Smooth muscle cell (in vitro differentiated cells): ENCODE results near the gene AHSG. TPM values are rescaled to one million over a fixed set of nuclear protein-coding genes. Genes with fewer than 3 reads are reported as not detected.

Experiments used
- DNase-seq: peaks from one replicate; lab custom pipeline; 2025; ENCODE audit not compliant: unreplicated experiment; lab: John Stamatoyannopoulos, UW
- H2AFZ ChIP-seq: fragments of 200-600 bp; sonication (generic); 2 replicates; pipeline ENCODE4 v1.6.0; 2016; ENCODE audit warnings: antibody characterized with exemption, low read depth, mild to moderate bottlenecking
- H3F3A ChIP-seq: fragments of 200-600 bp; sonication (generic); 2 replicates; pipeline ENCODE4 v1.6.0; 2017; ENCODE audit warnings: antibody characterized with exemption, low read depth
- H3K27ac ChIP-seq: fragments of 200-600 bp; sonication (generic); 2 replicates; pipeline ENCODE4 v1.5.1; 2016; ENCODE audit warnings: low read depth, mild to moderate bottlenecking
- H3K27me3 ChIP-seq: fragments of 200-600 bp; sonication (generic); 2 replicates; pipeline ENCODE4 v1.6.1; 2016; ENCODE audit warnings: low read depth, mild to moderate bottlenecking
- H3K36me3 ChIP-seq: fragments of 200-600 bp; sonication (generic); 2 replicates; pipeline ENCODE4 v1.5.1; 2016; ENCODE audit warnings: low read depth
- H3K4me1 ChIP-seq: fragments of 200-600 bp; sonication (generic); 2 replicates; pipeline ENCODE4 v1.5.1; 2016; ENCODE audit warnings: low read depth
- H3K4me2 ChIP-seq: fragments of 200-600 bp; sonication (generic); 2 replicates; pipeline ENCODE4 v1.6.0; 2016; ENCODE audit warnings: mild to moderate bottlenecking
- H3K4me3 ChIP-seq: fragments of 200-600 bp; sonication (generic); 2 replicates; pipeline ENCODE4 v1.5.1; 2016; ENCODE audit warnings: mild to moderate bottlenecking
- H3K79me2 ChIP-seq: fragments of 200-600 bp; sonication (generic); 2 replicates; pipeline ENCODE4 v1.6.0; 2016; ENCODE audit warnings: low read depth, mild to moderate bottlenecking
- H3K9ac ChIP-seq: fragments of 200-600 bp; sonication (generic); 2 replicates; pipeline ENCODE4 v1.6.0; 2016; ENCODE audit warnings: low read depth
- H3K9me3 ChIP-seq: fragments of 200-600 bp; sonication (generic); replicated peaks from 2 replicates; pipeline ENCODE4 v1.5.1; 2016; ENCODE audit warnings: low read depth
- H4K20me1 ChIP-seq: fragments of 200-600 bp; sonication (generic); 2 replicates; pipeline ENCODE4 v1.6.0; 2016; ENCODE audit warnings: low read depth
- WGBS: methylation state at CpG from one replicate; pipeline ENCODE4 v1.1.7; 2016; ENCODE audit warnings: low lambda C conversion rate; 5-methylcytosine and 5-hydroxymethylcytosine counted together
- polyA plus RNA-seq: library from polyadenylated mRNA; unstranded; fragments of >200 nt; fragmentation: Nextera tagmentation; extraction: Ambion mirVana; gene quantifications from 2 replicates; pipeline ENCODE4 v1.2.1, GENCODE V29; 2016
- small RNA-seq: library from RNA; depleted of rRNA; stranded (forward); fragments of <200 nt; gene quantifications from one replicate; pipeline ENCODE3, GENCODE V24; 2014
- total RNA-seq: library from RNA; depleted of rRNA; stranded (reverse); fragments of >200 nt; gene quantifications from 2 replicates; pipeline ENCODE4 v1.2.3, GENCODE V29; 2014
- TF ChIP-seq, protein P1 (sequence below): fragments of 200-600 bp; sonication (generic); IDR thresholded peaks from 2 replicates; pipeline ENCODE4 v1.5.1; 2017; ENCODE audit warnings: borderline replicate concordance, mild to moderate bottlenecking, antibody characterized with exemption; ENCODE audit not compliant: insufficient read depth, poor library complexity, severe bottlenecking

The AHSG gene
- total and polyA plus RNA-seq, 2 experiments from 2014 or later: 0.16 to 0.18 TPM

- no peaks in the 10 kb centered on the region for H3K79me2 ChIP-seq
- H3K27me3 ChIP-seq: peaks cover 12% of the 10 kb centered on the region
- no peaks in the 10 kb centered on the region for H3K9me3 ChIP-seq
- H3K4me2 ChIP-seq: no peak overlapping the region
- no peak overlapping the region for H3K9ac ChIP-seq
- DNase-seq: no peak
- H3K4me1 ChIP-seq: peaks cover 6% of the 10 kb centered on the region
- WGBS: 69% methylated on average over 6 of the region's 6 CpGs
- no peak overlapping the region for H3K27ac ChIP-seq
- no peaks in the 10 kb centered on the region for H4K20me1 ChIP-seq
- H3K4me3 ChIP-seq: no peak overlapping the region
- H3F3A ChIP-seq: no peaks in the 10 kb centered on the region
- TF ChIP-seq, protein P1, sequence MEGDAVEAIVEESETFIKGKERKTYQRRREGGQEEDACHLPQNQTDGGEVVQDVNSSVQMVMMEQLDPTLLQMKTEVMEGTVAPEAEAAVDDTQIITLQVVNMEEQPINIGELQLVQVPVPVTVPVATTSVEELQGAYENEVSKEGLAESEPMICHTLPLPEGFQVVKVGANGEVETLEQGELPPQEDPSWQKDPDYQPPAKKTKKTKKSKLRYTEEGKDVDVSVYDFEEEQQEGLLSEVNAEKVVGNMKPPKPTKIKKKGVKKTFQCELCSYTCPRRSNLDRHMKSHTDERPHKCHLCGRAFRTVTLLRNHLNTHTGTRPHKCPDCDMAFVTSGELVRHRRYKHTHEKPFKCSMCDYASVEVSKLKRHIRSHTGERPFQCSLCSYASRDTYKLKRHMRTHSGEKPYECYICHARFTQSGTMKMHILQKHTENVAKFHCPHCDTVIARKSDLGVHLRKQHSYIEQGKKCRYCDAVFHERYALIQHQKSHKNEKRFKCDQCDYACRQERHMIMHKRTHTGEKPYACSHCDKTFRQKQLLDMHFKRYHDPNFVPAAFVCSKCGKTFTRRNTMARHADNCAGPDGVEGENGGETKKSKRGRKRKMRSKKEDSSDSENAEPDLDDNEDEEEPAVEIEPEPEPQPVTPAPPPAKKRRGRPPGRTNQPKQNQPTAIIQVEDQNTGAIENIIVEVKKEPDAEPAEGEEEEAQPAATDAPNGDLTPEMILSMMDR: no peak
- no peaks in the 10 kb centered on the region for H3K36me3 ChIP-seq
- no peak overlapping the region for H2AFZ ChIP-seq
Observed at GRCh38 chr3:186668426-186668825, 55.6 kb downstream of the AHSG start.

- no peak for DNase-seq
- H3K4me3 ChIP-seq: no peak overlapping the region
- H3K4me2 ChIP-seq: no peak overlapping the region
- H3K79me2 ChIP-seq: no peaks in the 10 kb centered on the region
- no peaks in the 10 kb centered on the region for H3K4me1 ChIP-seq
- no peaks in the 10 kb centered on the region for H3F3A ChIP-seq
- no peak overlapping the region for H2AFZ ChIP-seq
- H3K27ac ChIP-seq: no peak overlapping the region
- peaks cover 19% of the 10 kb centered on the region for H3K27me3 ChIP-seq
- 76% methylated on average over 2 of the region's 2 CpGs for WGBS
- no peak overlapping the region for H3K9ac ChIP-seq
- H4K20me1 ChIP-seq: no peaks in the 10 kb centered on the region
- no peaks in the 10 kb centered on the region for H3K36me3 ChIP-seq
- no peaks in the 10 kb centered on the region for H3K9me3 ChIP-seq
- TF ChIP-seq, protein P1: no peak
Observed at GRCh38 chr3:186669378-186670084, 56.7 kb downstream of the AHSG start.

DNA sequence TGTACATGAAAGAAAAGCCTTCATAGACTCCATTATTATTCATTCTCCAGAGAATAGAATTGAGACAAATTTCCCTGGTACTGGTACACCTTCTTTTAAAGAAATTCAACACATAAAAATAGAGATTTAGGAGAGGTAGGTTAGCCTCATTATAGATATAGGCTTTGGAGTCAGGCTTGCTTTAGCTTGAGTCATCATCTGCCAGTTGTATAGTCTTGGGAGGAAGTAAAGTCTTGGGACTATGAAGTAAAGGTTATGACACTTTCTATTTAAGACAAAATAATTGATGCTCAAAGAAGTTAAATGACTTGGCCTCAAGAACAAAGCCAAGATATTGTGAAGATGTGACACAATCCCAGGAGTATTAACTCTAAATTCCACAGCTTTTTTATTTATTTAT, 57.3 kb downstream of the AHSG start:
- no peak overlapping the region for H3K9ac ChIP-seq
- TF ChIP-seq, protein P1: no peak
- DNase-seq: no peak
- H3K4me3 ChIP-seq: no peak overlapping the region
- no peak overlapping the region for H2AFZ ChIP-seq
- H3K4me1 ChIP-seq: no peaks in the 10 kb centered on the region
- H3K4me2 ChIP-seq: no peak overlapping the region
- H3K79me2 ChIP-seq: no peaks in the 10 kb centered on the region
- no peak overlapping the region for H3K27ac ChIP-seq
- H3K27me3 ChIP-seq: peaks cover 22% of the 10 kb centered on the region
- H3F3A ChIP-seq: no peaks in the 10 kb centered on the region
- H4K20me1 ChIP-seq: no peaks in the 10 kb centered on the region
- H3K9me3 ChIP-seq: no peaks in the 10 kb centered on the region
- H3K36me3 ChIP-seq: no peaks in the 10 kb centered on the region

Small RNA genes within 50 kb of the gene (small RNA-seq; reads per million reads assigned to genes)
- not detected for gene RF00017

Other genes with a start within 250 kb of the AHSG start
- 5.5 and 9.2 TPM in 2 replicates for gene CRYGS, start 68.7 kb upstream of the AHSG start, total RNA-seq
- 6.6 and 13.5 TPM in 2 replicates for gene CRYGS, start 68.7 kb upstream of the AHSG start, polyA plus RNA-seq
- 12.2 and 15.2 TPM in 2 replicates for gene TBCCD1, start 45.7 kb upstream of the AHSG start, total RNA-seq
- 15.5 and 19.5 TPM in 2 replicates for gene TBCCD1, start 45.7 kb upstream of the AHSG start, polyA plus RNA-seq
- 103 and 115 TPM in 2 replicates for gene DNAJB11, start 42.3 kb upstream of the AHSG start, total RNA-seq
- 136 and 138 TPM in 2 replicates for gene DNAJB11, start 42.3 kb upstream of the AHSG start, polyA plus RNA-seq
- gene FETUB, start 27.3 kb downstream of the AHSG start, total RNA-seq: 1.9 TPM in 1 of 2 replicates, not detected in the other
- gene FETUB, start 27.3 kb downstream of the AHSG start, polyA plus RNA-seq: not detected in 2 replicates
- not detected in 2 replicates for gene HRG, start 53.0 kb downstream of the AHSG start, total RNA-seq
- gene HRG, start 53.0 kb downstream of the AHSG start, polyA plus RNA-seq: not detected in 2 replicates
- not detected in 2 replicates for gene KNG1, start 104.3 kb downstream of the AHSG start, total RNA-seq
- gene KNG1, start 104.3 kb downstream of the AHSG start, polyA plus RNA-seq: not detected in 2 replicates
- 438 and 486 TPM in 2 replicates for gene EIF4A2, start 170.5 kb downstream of the AHSG start, total RNA-seq
- 94.8 and 130 TPM in 2 replicates for gene EIF4A2, start 170.5 kb downstream of the AHSG start, polyA plus RNA-seq
- gene RFC4, start 193.4 kb downstream of the AHSG start, total RNA-seq: 36.4 and 45.5 TPM in 2 replicates
- 24.8 and 27.8 TPM in 2 replicates for gene RFC4, start 193.4 kb downstream of the AHSG start, polyA plus RNA-seq
- gene ADIPOQ, start 229.7 kb downstream of the AHSG start, total RNA-seq: not detected in 2 replicates
- gene ADIPOQ, start 229.7 kb downstream of the AHSG start, polyA plus RNA-seq: not detected in 2 replicates